Measurements from ENCODE around the gene CYP4V2. TPM values are rescaled to one million over a fixed set of nuclear protein-coding genes. Genes with fewer than 3 reads are reported as not detected.

Gene CYP4V2
- total RNA-seq, result 14.3 TPM

DNA sequence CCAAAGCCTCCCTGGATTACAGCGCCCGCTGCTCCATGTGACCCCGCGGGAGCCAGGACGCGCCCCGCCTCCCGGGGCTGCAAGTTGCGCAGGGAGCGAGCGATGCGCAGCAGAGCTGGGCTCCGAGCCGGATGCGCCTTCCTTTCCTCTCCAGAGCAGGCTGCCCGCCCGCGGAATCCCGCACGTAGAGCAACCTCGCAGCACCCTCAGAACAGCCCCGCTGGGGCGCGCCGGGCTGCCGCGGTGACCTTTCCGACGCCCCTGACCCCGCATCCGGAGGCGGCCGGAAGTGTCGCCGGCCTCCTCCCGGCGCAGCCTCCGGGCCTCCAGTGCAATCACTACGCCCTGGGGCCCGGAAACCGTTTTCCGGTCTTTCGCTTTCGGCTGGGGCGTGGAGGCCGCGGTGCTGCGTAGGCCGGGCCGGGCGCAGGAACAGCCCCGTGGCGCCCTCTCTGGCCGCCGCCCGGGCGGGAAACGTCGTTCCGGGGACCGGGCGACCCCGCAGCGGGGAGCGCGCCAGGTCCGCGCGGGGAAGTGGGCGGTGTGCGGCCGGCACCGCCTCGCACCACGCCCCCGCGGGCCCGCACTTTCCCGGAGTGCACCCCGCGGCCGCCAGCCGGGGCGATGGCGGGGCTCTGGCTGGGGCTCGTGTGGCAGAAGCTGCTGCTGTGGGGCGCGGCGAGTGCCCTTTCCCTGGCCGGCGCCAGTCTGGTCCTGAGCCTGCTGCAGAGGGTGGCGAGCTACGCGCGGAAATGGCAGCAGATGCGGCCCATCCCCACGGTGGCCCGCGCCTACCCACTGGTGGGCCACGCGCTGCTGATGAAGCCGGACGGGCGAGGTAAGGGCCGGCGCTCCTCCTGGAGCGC, at the start of gene CYP4V2:
Gene CYP4V2, plus strand, starts transcription at position 368 of the 866 bp plus-strand sequence. Its CDS starts 257 bp downstream, at position 625.
- DNase-seq (ENCODE audit: low spot score in 2 of 2), result peak in 1 of 2 donors; percentile 90
- Histone ChIP-seq H3K27me3 (no peaks in the 10 kb centered on the region), H3K27ac (peak within 1 kb of the TSS; percentile 95 to 97), H3K4me1 (peaks cover 0 to 15% of the 10 kb centered on the region in 2 donors), H3K36me3 (peaks cover 4 to 11% of the 10 kb centered on the region in 2 donors), H3K4me3 (peak within 1 kb of the TSS; percentile 92 to 97), H3K9me3 (no peaks in the 10 kb centered on the region)
- intact Hi-C loops (cut with DNase I), result loop anchor here (2.0 to 10.0 kb wide), 4 partner anchors 47 to 1547 kb away; partner anchors contain the start of genes CASP3, CFAP97, PRIMPOL and SNX25
- peak in 2 of 3 experiments; percentile 18 to 21 for TF ChIP-seq CTCF (IDR thresholded peaks at IDR 0.05)

- peaks cover 4 to 6% of the 10 kb centered on the region in 2 donors for H3K4me1 ChIP-seq
- H3K9me3 ChIP-seq, result no peaks in the 10 kb centered on the region
- intact Hi-C loops (cut with DNase I), result loop anchor here (2.0 to 10.0 kb wide), 3 partner anchors 46 to 1000 kb away; partner anchors contain the start of genes CYP4V2 and SLC25A4
- peak overlapping the region; percentile 70 to 91 for H3K27ac ChIP-seq
- H3K36me3 ChIP-seq, result no peaks in the 10 kb centered on the region
- H3K4me3 ChIP-seq, result peak overlapping the region; percentile 71 to 85
- H3K27me3 ChIP-seq, result no peaks in the 10 kb centered on the region
- DNase-seq (ENCODE audit: low spot score in 2 of 2), result peak in 1 of 2 donors; percentile 78
- peak in 1 of 3 experiments; percentile 24 for TF ChIP-seq CTCF (IDR thresholded peaks at IDR 0.05)
Measured at GRCh38 chr4:186144198-186144945, 47.0 kb upstream of the CYP4V2 start.

GRCh38 chr4:186144946-186145569, 46.3 kb upstream of the CYP4V2 start:
- no peak for TF ChIP-seq CTCF (IDR thresholded peaks at IDR 0.05)
- H3K27ac ChIP-seq, result peak overlapping the region; percentile 55 to 91
- H3K4me1 ChIP-seq, result peaks cover 4 to 6% of the 10 kb centered on the region in 2 donors
- peak in 1 of 2 donors; percentile 85 for DNase-seq (ENCODE audit: low spot score in 2 of 2)
- no peaks in the 10 kb centered on the region for H3K27me3 ChIP-seq
- no peaks in the 10 kb centered on the region for H3K36me3 ChIP-seq
- peak overlapping the region; percentile 71 to 85 for H3K4me3 ChIP-seq
- intact Hi-C loops (cut with DNase I), result loop anchor here (2.0 to 10.0 kb wide), 3 partner anchors 46 to 1000 kb away; partner anchors contain the start of genes CYP4V2 and SLC25A4
- no peaks in the 10 kb centered on the region for H3K9me3 ChIP-seq

- intact Hi-C loops (cut with DNase I), result loop anchor here (10.0 kb wide), 2 partner anchors 492 to 1002 kb away; partner anchors contain the start of gene SLC25A4
- no peaks in the 10 kb centered on the region for H3K36me3 ChIP-seq
- H3K4me1 ChIP-seq, result peaks cover 4 to 6% of the 10 kb centered on the region in 2 donors
- no peaks in the 10 kb centered on the region for H3K9me3 ChIP-seq
- no peak for DNase-seq (ENCODE audit: low spot score in 2 of 2)
- H3K4me3 ChIP-seq, result no peak overlapping the region
- peak overlapping the region in 1 of 2 donors; percentile 55 for H3K27ac ChIP-seq
- no peaks in the 10 kb centered on the region for H3K27me3 ChIP-seq
- no peak for TF ChIP-seq CTCF (IDR thresholded peaks at IDR 0.05)
Measured at GRCh38 chr4:186146458-186146857, 44.9 kb upstream of the CYP4V2 start.
